Measurements from ENCODE around the gene SMPX.

DNA sequence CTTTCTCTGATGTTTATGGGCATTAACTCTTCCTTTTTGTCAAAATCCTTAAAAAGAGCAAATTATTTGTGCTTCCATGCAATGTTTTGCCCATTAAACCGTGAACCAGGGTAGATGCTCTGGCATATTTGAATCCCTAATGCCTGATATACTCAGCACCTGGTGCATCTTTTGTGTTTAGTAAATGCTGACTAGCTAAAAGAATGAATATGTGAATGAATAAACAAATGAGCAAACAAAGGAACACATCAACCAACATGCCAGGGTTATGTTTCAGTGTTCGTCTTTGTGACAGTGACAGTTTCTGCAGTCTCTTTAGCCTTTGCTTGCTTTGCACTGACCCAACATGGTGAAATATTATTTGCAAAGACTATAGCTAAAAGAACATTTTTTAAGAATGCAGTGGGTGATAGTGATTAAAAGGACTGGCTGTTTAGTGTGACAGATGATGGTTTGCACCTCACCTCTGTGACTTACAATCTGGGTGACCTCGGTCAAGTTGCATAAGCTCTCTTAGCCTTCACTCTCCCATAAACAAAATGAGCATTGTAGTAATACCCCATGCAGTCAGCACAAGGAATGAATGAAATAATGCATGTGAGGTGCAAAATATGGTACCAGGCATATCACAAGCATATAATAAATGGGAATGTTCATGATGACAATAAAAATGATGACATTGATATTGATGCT lies 29.5 kb downstream of the SMPX start:
- TF ChIP-seq, protein P1, sequence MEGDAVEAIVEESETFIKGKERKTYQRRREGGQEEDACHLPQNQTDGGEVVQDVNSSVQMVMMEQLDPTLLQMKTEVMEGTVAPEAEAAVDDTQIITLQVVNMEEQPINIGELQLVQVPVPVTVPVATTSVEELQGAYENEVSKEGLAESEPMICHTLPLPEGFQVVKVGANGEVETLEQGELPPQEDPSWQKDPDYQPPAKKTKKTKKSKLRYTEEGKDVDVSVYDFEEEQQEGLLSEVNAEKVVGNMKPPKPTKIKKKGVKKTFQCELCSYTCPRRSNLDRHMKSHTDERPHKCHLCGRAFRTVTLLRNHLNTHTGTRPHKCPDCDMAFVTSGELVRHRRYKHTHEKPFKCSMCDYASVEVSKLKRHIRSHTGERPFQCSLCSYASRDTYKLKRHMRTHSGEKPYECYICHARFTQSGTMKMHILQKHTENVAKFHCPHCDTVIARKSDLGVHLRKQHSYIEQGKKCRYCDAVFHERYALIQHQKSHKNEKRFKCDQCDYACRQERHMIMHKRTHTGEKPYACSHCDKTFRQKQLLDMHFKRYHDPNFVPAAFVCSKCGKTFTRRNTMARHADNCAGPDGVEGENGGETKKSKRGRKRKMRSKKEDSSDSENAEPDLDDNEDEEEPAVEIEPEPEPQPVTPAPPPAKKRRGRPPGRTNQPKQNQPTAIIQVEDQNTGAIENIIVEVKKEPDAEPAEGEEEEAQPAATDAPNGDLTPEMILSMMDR (IDR thresholded peaks at IDR 0.05; ENCODE audit: low read length) = no peak
- no peak for TF ChIP-seq EZH2 (IDR thresholded peaks at IDR 0.05; ENCODE audit: borderline replicate concordance, low read length)

All from OCI-LY1 (cell line).